ENCODE data around the gene ATP6V1G1.
A peak's percentile ranks its signal among the peaks of the same experiment; 100 is the strongest.

Gene ATP6V1G1

DNA sequence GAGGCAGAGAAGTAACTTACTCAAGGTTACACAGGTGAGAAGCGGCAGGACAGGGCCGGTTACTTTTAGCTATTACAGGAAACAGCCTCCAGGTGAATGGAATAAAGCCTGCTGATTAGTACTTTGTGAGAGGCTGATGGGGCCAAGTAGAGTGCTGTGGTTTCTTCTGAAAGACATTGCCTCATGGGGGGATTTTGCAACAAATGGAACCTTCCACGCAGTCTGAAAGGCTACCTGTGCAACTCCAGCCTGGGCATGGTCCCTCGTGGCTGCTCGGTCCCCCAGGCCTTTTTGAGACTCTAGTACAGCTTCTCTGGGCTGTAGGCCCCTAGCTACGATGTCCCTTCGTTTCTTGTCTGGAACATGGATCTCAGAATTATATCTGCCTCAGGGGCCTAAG lies 25.5 kb downstream of the ATP6V1G1 start:
- DNase-seq, result no peak

- no peak for DNase-seq
Observed at GRCh38 chr9:114613919-114614318, 26.4 kb downstream of the ATP6V1G1 start.

GRCh38 chr9:114614373-114614772 lies 26.8 kb downstream of the ATP6V1G1 start:
- no peak for DNase-seq

DNA sequence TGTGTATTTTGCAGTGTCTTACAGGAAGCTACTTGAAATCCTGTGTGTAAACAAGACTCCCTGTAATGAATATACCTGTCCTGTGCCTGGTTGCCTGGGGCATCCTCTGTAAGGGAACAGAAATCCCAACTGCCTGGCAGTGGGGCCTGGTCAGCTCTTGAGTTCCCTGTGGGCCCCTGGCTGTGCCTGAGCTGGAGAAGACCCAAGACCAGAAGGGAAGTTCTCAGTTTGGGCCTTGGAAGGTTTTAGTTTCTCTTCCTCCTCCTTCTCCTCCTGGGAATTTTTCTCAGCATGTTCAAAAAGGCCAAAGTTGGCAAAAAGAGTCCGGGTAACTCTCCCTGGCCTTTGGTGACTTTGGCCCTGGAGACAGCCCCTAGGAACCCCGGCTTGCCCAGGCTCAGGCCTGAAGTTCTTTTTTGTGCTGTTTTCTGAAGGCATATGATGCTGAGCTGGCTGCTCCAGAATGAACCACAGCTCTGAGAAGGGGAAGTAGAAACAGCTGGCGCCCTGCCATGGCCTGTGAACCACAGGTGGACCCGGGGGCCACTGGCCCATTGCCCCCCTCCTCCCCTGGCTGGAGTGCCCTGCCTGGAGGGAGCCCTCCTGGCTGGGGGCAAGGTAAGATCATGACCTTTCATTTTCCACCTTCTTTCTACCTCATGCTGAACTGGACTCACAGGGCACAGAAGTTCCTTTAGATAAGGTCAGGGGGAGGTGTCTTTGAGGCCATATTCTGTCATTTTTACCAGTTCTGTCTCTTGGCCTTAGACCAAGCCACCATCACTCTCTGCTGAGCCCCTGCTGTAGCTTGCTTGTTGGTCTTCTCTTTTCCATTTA lies 29.3 kb downstream of the ATP6V1G1 start:
- DNase-seq, result peak; percentile 14

DNA sequence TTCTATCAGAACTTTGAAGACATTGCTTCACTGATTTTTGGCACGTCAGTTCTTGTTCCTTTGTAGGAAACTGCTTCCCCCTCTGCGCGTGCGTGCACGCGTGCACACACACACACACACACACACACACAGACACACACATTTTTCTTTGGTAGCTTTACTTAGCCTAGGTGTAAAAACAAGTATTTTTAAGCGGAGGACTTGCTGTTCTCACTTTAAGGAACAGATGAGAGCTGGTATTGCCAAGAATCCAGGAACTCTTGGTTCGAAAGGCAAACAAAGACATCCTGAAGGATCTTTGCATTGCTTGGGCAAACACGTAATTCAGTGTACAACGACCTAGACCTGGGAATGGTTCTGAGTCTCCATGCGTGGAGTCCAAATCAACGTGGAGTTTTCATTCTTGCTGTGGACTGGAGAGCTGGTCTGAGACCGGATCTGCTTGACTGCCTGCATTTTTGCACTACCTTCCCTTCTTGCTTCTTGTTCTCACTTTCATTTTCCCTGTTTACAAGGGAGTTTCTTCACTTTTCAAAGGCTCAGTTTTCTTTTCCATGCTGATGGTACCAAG lies 31.7 kb downstream of the ATP6V1G1 start:
- DNase-seq, result no peak

- DNase-seq, result no peak
Observed at GRCh38 chr9:114621561-114621960, 34.0 kb downstream of the ATP6V1G1 start.

DNA sequence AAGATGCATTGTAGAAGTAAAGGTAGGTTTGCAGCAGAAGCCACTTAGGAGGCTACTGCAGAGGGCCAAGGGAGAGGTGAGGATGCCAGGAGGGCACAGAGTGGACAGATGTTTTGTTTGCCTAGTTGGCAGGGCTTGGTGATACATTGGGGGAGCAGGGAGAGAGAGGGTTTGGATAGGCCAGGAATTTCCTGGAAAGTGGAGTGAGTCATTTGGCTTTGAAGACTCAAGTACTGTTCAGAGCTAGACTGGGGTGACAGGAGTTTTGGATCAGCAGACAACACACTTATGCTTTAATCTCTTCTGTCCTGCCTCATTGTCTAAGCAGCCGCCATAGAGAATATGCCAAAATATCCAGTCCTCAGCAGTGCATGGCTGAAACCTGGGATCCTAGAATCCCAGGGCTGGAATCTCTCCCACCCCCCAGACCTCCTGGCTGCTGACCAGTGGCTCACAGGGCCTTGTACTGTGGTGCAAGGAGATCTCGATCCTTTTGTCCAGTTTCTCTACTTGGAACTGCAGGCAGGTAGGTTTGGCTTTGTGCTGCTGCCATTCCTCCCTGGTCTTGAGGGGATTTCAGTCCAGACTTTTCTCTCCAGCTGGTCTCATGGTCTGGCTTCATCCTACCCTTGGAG lies 34.5 kb downstream of the ATP6V1G1 start:
- no peak for DNase-seq

- DNase-seq, result no peak
Observed at GRCh38 chr9:114624677-114625076, 37.1 kb downstream of the ATP6V1G1 start.

- no peak for DNase-seq
Observed at GRCh38 chr9:114626415-114627020, 38.9 kb downstream of the ATP6V1G1 start.

GRCh38 chr9:114627553-114627952 lies 40.0 kb downstream of the ATP6V1G1 start:
- DNase-seq, result no peak

DNA sequence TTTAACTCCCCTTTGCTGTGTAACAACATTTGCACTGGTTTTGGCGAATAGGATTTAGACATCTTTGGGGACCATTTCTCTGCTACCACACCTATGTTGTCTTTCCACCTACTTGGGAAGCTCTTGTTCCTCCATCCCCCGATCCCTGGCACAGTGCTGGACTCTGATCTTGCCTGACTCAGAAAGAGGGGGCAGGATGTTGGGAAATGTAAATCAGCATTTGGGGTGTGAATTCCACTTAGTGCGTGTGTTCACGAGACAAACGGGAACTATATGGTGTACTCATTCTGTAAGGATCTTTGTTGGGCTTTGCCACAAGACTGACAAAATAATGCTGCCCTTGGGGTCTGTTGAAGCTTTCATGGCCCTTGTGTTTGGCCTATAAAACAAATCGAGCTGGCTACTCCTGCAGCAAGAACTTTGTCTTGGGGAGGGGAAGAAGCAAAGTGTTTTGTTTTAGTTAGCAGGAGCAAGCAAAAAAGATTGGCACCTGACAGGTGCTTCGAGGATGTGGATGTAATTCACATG lies 42.1 kb downstream of the ATP6V1G1 start:
- DNase-seq, result no peak

DNA sequence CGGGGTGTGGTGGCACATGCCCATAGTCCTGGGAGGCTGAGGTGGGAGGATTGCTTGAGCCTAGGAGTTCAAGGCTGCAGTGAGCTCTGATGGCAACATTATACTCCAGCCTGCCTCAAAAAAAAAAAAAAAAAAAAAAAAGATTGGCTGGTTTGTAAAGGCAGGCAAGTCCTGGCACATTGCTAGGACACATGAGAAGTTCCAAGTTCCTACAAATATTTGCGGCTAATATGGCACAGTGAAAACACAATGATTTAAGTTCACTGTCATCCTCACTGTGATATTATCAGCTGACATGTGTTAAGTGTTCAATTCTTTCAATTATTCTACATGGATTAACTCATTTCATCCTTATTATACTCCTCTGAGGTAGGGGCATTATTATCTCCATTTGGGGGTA lies 43.6 kb downstream of the ATP6V1G1 start:
- DNase-seq, result no peak

DNA sequence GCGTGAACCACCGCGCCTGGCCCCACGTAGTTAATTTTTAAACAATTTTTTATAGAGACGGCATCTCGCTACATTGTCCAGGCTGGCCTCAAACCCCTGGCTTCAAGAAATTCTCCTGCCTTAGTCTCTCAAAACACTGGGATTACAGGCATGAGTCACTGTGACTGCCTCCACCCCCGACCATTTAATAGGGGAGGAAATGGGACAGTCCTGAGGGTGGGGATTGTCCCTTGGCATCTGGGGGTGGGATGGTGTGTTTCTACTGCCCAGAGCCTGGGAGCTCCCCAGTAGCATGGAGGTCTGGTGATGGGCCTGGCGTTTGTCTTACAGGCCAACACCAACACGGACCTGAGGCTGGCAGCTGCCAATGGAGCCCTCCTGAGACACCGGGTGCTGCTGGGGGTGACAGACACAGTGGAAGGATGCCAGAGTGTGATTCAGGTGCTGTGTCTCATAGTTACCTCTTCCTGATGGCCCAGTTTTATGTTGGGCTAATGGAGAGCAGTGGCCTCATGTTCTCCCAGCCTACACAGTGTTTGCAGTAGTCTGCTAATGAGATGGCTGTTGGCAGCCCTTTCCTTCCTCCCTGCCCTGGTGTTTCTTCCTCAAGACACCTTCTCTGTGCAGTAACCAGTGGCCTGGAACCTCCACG lies 46.0 kb downstream of the ATP6V1G1 start:
- DNase-seq, result no peak

GRCh38 chr9:114634387-114634786 lies 46.8 kb downstream of the ATP6V1G1 start:
- no peak for DNase-seq

GRCh38 chr9:114638404-114638803 lies 50.8 kb downstream of the ATP6V1G1 start:
- no peak for DNase-seq

DNA sequence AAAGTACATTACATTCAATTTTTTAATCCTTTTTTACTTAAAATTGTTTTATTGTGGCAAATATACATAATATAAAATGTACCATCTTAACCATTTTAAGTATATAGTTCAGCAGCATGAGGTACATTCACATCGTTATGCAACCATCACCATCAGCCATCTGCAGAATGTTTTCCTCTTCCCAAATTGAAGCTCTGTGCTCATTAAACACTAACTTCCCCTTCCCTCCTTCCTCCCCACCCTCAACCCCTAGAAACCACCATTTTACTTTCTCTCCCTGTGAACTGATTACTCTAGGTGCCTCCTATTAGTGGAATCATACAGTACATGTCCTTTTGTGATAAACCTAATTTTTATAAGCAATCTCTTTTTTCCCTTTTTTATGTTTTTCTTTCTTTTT lies 54.4 kb downstream of the ATP6V1G1 start:
- no peak for DNase-seq

GRCh38 chr9:114643001-114643400 lies 55.4 kb downstream of the ATP6V1G1 start:
- no peak for DNase-seq

DNA sequence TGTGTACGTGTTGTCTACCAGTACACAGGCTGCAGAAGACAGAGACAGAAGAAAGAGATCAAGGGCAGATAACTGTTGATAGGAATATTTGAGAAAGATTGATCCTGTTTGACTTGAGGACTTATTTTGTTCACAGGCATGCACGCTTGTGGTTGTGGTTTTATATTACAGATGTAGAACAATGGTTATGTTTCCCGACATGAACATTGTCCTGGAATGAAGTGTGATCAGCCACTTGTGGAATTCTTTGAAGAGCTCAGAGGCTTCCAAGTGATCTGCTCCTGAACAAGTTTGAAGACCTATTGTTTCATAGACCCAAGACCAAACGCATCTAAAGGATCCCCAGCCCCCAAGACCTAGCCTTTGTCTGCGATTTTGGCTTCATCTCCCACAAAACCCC lies 56.3 kb downstream of the ATP6V1G1 start:
- DNase-seq, result no peak

Data from CD4-positive, alpha-beta T cell treated with Interleukin-21 for 1 hour (primary cell).